Panc1 (cell line): Measurements from ENCODE around the gene CRYBG1. TPM values are rescaled to one million over a fixed set of nuclear protein-coding genes. Genes with fewer than 3 reads are reported as not detected.

Experiments used
- ATAC-seq: fragments of 200-7000 bp; cut with Tn5 transposase; 2 replicates; pipeline ENCODE4 v1.9.1; 2020; ENCODE audit warnings: mild to moderate bottlenecking, moderate library complexity
- BruUV-seq: library from RNA; stranded (reverse); fragments of 400-500 nt; replicated peaks from 2 replicates; lab custom pipeline; 2021; lab: Mats Ljungman, UMichigan
- CTCF ChIA-PET: fragments of 300-600 bp; sonication (Branson Sonifier 250); formaldehyde crosslinking; loops from one replicate; lab custom pipeline; 2022; ENCODE audit warnings: antibody characterized with exemption; lab: Charles Lee
- POLR2A ChIA-PET: fragments of 300-600 bp; sonication (Branson Sonifier 250); formaldehyde crosslinking; loops from one replicate; lab custom pipeline; 2022; ENCODE audit warnings: antibody characterized with exemption; lab: Charles Lee
- DNase-seq: peaks from one replicate; pipeline ENCODE4 v3.0.0-alpha.2; 2010; ENCODE audit warnings: low read depth, low spot score
- H3K27ac ChIP-seq: 2 replicates; pipeline ENCODE4 v1.5.1; 2011; ENCODE audit warnings: mild to moderate bottlenecking, low read length, inconsistent platforms
- H3K27me3 ChIP-seq: fragments of 200-500 bp; sonication (Bioruptor generic); 2 replicates; pipeline ENCODE4 v1.6.0; 2014; ENCODE audit warnings: low read length, inconsistent platforms; ENCODE audit not compliant: control insufficient read depth, insufficient read depth
- H3K36me3 ChIP-seq: fragments of 200-500 bp; sonication (Bioruptor generic); 2 replicates; pipeline ENCODE4 v1.5.1; 2014; ENCODE audit warnings: inconsistent platforms, mild to moderate bottlenecking, low read length, moderate library complexity; ENCODE audit not compliant: control insufficient read depth, insufficient read depth
- H3K4me1 ChIP-seq: 2 replicates; pipeline ENCODE4 v1.5.1; 2011; ENCODE audit warnings: inconsistent platforms, mild to moderate bottlenecking, low read length, moderate library complexity; ENCODE audit not compliant: control insufficient read depth, insufficient read depth
- H3K4me3 ChIP-seq, 2 experiments: 2 replicates each; pipeline ENCODE4 v1.5.1; 2011 to 2012; ENCODE audit warnings: low read depth in 2 of 2, low read length in 2 of 2, mild to moderate bottlenecking in 2 of 2, inconsistent platforms in 1 of 2, moderate library complexity in 1 of 2
- H3K9me3 ChIP-seq: fragments of 200-500 bp; sonication (Bioruptor generic); 2 replicates; pipeline ENCODE4 v1.5.1; 2014; ENCODE audit warnings: low read depth, mild to moderate bottlenecking, inconsistent platforms, low read length, moderate library complexity; ENCODE audit not compliant: control insufficient read depth, insufficient read depth
- POLR2AphosphoS5 ChIP-seq: IDR thresholded peaks from 2 replicates; pipeline ENCODE4 v1.6.1; 2012; ENCODE audit warnings: mild to moderate bottlenecking, low read depth, low read length, moderate library complexity
- SIN3A ChIP-seq: IDR thresholded peaks from 2 replicates; pipeline ENCODE4 v1.6.1; 2012; ENCODE audit warnings: low read depth, mild to moderate bottlenecking, low read length, moderate library complexity, borderline replicate concordance; ENCODE audit not compliant: insufficient read depth
- TCF7L2 ChIP-seq: IDR thresholded peaks from 2 replicates; pipeline ENCODE4 v1.6.1; 2011; ENCODE audit warnings: mild to moderate bottlenecking, low read depth, low read length, inconsistent platforms
- in situ Hi-C: cut with HindIII; loops from 2 replicates; pipeline ENCODE4 v1.10.0; 2016; ENCODE audit warnings: low sequenced_read_pairs, low pct_unique_long_range_greater_than_20kb
- intact Hi-C: fragments of 100-400 bp; cut with micrococcal nuclease; formaldehyde crosslinking; loops from one replicate; pipeline ENCODE4 v1.10.0; 2022; ENCODE audit not compliant: unreplicated experiment
- total RNA-seq: library from RNA; stranded (reverse); gene quantifications from one replicate; pipeline ENCODE4 v1.2.1, GENCODE V29; 2021; ENCODE audit not compliant: unreplicated experiment
- TF ChIP-seq, protein P1 (sequence below), 2 experiments: IDR thresholded peaks; 2 replicates each; pipeline ENCODE4 v1.6.1; 2011 to 2012; ENCODE audit warnings: low read depth in 2 of 2, control low read depth in 1 of 2, low read length in 1 of 2, mild to moderate bottlenecking in 1 of 2, moderate library complexity in 1 of 2; ENCODE audit not compliant: insufficient read depth in 1 of 2
- TF ChIP-seq, protein P2 (sequence below): fragments of 450-650 bp; IDR thresholded peaks from 2 replicates; pipeline ENCODE4 v1.5.1; 2017; ENCODE audit warnings: mild to moderate bottlenecking

Gene CRYBG1
- total RNA-seq, 1 experiment from 2014 or later = 32.3 TPM

DNA sequence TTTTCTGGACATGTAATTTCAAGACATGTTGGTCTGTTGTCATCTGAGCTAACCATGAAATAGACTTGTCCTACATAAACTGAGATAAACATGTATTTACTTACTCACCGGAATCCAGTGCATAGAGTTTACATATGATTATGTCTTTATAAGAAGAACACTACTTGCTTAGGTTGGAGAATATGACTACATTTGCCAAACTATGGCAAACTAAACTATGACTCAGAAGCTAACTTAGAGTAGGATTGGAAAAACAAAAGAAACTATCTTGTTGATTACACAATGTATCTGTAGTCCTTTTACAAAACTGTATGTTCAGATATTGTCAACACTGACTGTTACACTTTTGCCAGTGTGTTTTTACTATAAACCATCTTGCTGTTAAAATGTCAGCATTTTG is 113.3 kb downstream of the CRYBG1 start:
- in situ Hi-C loops (no loop called here), intact Hi-C loops (no loop called here)
- Histone ChIP-seq H3K27ac (no peak overlapping the region), H3K4me1 (no peaks in the 10 kb centered on the region), H3K9me3 (no peaks in the 10 kb centered on the region), H3K27me3 (no peaks in the 10 kb centered on the region; the same call in 1 of the 2 replicates), H3K36me3 (no peaks in the 10 kb centered on the region), H3K4me3 (no peak overlapping the region)
- DNase-seq = no peak
- ChIA-PET CTCF (no interaction called here), POLR2A (no interaction called here)
- no peak for ATAC-seq
- TF ChIP-seq, protein P1, sequence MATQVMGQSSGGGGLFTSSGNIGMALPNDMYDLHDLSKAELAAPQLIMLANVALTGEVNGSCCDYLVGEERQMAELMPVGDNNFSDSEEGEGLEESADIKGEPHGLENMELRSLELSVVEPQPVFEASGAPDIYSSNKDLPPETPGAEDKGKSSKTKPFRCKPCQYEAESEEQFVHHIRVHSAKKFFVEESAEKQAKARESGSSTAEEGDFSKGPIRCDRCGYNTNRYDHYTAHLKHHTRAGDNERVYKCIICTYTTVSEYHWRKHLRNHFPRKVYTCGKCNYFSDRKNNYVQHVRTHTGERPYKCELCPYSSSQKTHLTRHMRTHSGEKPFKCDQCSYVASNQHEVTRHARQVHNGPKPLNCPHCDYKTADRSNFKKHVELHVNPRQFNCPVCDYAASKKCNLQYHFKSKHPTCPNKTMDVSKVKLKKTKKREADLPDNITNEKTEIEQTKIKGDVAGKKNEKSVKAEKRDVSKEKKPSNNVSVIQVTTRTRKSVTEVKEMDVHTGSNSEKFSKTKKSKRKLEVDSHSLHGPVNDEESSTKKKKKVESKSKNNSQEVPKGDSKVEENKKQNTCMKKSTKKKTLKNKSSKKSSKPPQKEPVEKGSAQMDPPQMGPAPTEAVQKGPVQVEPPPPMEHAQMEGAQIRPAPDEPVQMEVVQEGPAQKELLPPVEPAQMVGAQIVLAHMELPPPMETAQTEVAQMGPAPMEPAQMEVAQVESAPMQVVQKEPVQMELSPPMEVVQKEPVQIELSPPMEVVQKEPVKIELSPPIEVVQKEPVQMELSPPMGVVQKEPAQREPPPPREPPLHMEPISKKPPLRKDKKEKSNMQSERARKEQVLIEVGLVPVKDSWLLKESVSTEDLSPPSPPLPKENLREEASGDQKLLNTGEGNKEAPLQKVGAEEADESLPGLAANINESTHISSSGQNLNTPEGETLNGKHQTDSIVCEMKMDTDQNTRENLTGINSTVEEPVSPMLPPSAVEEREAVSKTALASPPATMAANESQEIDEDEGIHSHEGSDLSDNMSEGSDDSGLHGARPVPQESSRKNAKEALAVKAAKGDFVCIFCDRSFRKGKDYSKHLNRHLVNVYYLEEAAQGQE (IDR thresholded peaks at IDR 0.05; ENCODE audit: insufficient read depth in 1 of 2, low read depth in 2 of 2, low read length in 1 of 2) = no peak
- TF ChIP-seq, protein P2, sequence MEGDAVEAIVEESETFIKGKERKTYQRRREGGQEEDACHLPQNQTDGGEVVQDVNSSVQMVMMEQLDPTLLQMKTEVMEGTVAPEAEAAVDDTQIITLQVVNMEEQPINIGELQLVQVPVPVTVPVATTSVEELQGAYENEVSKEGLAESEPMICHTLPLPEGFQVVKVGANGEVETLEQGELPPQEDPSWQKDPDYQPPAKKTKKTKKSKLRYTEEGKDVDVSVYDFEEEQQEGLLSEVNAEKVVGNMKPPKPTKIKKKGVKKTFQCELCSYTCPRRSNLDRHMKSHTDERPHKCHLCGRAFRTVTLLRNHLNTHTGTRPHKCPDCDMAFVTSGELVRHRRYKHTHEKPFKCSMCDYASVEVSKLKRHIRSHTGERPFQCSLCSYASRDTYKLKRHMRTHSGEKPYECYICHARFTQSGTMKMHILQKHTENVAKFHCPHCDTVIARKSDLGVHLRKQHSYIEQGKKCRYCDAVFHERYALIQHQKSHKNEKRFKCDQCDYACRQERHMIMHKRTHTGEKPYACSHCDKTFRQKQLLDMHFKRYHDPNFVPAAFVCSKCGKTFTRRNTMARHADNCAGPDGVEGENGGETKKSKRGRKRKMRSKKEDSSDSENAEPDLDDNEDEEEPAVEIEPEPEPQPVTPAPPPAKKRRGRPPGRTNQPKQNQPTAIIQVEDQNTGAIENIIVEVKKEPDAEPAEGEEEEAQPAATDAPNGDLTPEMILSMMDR = no peak
- TF ChIP-seq POLR2AphosphoS5 (no peak), TCF7L2 (no peak), SIN3A (no peak)
- no TSS peak for BruUV-seq

DNA sequence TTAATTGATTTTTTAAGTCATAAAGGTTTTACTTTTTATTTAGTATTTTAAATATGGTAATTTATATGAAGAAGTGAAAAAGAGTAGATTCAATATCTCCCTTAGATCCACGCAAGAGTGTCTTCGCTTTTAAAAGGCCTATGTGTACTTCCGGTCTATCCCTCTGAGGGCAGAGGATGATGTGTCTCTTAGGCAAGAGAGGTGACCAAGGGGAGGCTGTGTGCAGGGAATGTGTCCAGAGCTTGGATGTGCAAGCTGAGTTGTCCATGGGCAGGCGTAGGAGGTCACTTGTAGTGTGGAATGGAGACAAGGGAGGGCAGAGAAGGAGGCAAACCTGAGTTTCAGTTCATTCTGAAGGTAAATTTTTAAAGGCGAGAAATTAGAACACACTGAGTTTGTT is 113.9 kb downstream of the CRYBG1 start:
- intact Hi-C loops = no loop called here
- H3K27ac ChIP-seq = no peak overlapping the region

More for the DNA sequence above, 113.9 kb downstream of the CRYBG1 start:
- CTCF ChIA-PET = no interaction called here
- no peak for ATAC-seq
- BruUV-seq = no TSS peak
- TF ChIP-seq, protein P2 = no peak
- TF ChIP-seq POLR2AphosphoS5 (no peak), SIN3A (no peak), TCF7L2 (no peak)
- TF ChIP-seq, protein P1 (IDR thresholded peaks at IDR 0.05; ENCODE audit: insufficient read depth in 1 of 2, low read depth in 2 of 2, low read length in 1 of 2) = no peak
- POLR2A ChIA-PET = no interaction called here
- Histone ChIP-seq H3K36me3 (no peaks in the 10 kb centered on the region), H3K9me3 (no peaks in the 10 kb centered on the region), H3K27me3 (no peaks in the 10 kb centered on the region; the same call in 1 of the 2 replicates), H3K4me1 (no peaks in the 10 kb centered on the region), H3K4me3 (no peak overlapping the region)
- DNase-seq = no peak
- in situ Hi-C loops = no loop called here
